Spleen (tissue), 11 donors: Measurements from ENCODE around the gene MCM7. TPM values are rescaled to one million over a fixed set of nuclear protein-coding genes. Genes with fewer than 3 reads are reported as not detected.
"Not testable (repeated sequence)": the region's sequence is repeated elsewhere in the genome, so short reads cannot be mapped to it uniquely, and the experiment has no call there.

Source experiments
- DNase-seq: peaks from one replicate; pipeline ENCODE4 v3.0.0-alpha.2; 2020
- H3K27ac ChIP-seq, 8 donors: fragments of 200-600 bp; sonication (generic) in 7 of 8; 1 replicate in 4 of 8; 2 replicates in 4 of 8; pipeline versions ENCODE4 v1.5.0 to v1.8.0; 2016 to 2021; ENCODE audit warnings: inconsistent platforms in 4 of 8, mild to moderate bottlenecking in 4 of 8, moderate library complexity in 1 of 8
- H3K27me3 ChIP-seq, 7 donors: fragments of 200-600 bp; sonication (generic) in 6 of 7; replicated peaks in 1 of 7; 1 replicate in 4 of 7; 2 replicates in 3 of 7; pipeline versions ENCODE4 v1.5.0 to v1.8.0; 2016 to 2021; ENCODE audit warnings: inconsistent platforms in 3 of 7, mild to moderate bottlenecking in 1 of 7
- H3K36me3 ChIP-seq, 6 donors: fragments of 200-600 bp; sonication (generic) in 5 of 6; 1 replicate in 4 of 6; 2 replicates in 2 of 6; pipeline versions ENCODE4 v1.5.0 to v1.8.0; 2016 to 2021; ENCODE audit warnings: inconsistent platforms in 2 of 6
- H3K4me1 ChIP-seq, 6 donors: fragments of 200-600 bp; sonication (generic) in 5 of 6; 1 replicate in 3 of 6; 2 replicates in 3 of 6; pipeline versions ENCODE4 v1.5.0 to v1.8.0; 2016 to 2021; ENCODE audit warnings: inconsistent platforms in 3 of 6
- H3K4me3 ChIP-seq, 8 donors: fragments of 200-600 bp; sonication (generic) in 7 of 8; 1 replicate in 4 of 8; 2 replicates in 4 of 8; pipeline versions ENCODE4 v1.5.0 to v1.8.0; 2016 to 2021; ENCODE audit warnings: inconsistent platforms in 4 of 8, mild to moderate bottlenecking in 4 of 8, moderate library complexity in 2 of 8
- H3K9me3 ChIP-seq, 8 donors: fragments of 200-600 bp; sonication (generic) in 7 of 8; 1 replicate in 4 of 8; 2 replicates in 4 of 8; pipeline versions ENCODE4 v1.5.0 to v1.8.0; 2016 to 2021; ENCODE audit warnings: inconsistent platforms in 4 of 8
- POLR2A ChIP-seq, 3 donors: fragments of 450-650 bp; IDR thresholded peaks; one replicate each; pipeline ENCODE4 v1.5.1; 2017; ENCODE audit warnings: antibody characterized with exemption in 3 of 3, mild to moderate bottlenecking in 1 of 3
- POLR2AphosphoS5 ChIP-seq, 3 donors: sonication (generic); formaldehyde crosslinking; IDR thresholded peaks; one replicate each; pipeline ENCODE4 v1.5.1; 2017; ENCODE audit warnings: antibody characterized with exemption in 3 of 3
- WGBS, 5 donors: extraction: QIAGEN DNeasy Blood & Tissue Kit in 3 of 5; methylation state at CpG; one replicate each; pipeline versions ENCODE4 v1.1.5 to v1.1.7; 2013 to 2018; 5-methylcytosine and 5-hydroxymethylcytosine counted together
- intact Hi-C: fragments of 100-400 bp; cut with DNase I; formaldehyde crosslinking; loops from one replicate; pipeline ENCODE4 v1.15.0; 2023; ENCODE audit warnings: low total_unique reads
- polyA plus RNA-seq, 3 donors: library from polyadenylated mRNA; stranded (reverse); fragments of 200-250 nt; gene quantifications; one replicate each; pipeline ENCODE4 v1.2.1, GENCODE V29; 2013
- total RNA-seq, 7 donors: library from RNA; depleted of rRNA in 3 of 7; stranded (reverse); fragments of >200 nt in 3 of 7; fragmentation: NEBNext Ultra II Directional in 4 of 7; extraction: Animal tissue kit (Norgen Biotek cat#: 25700) in 4 of 7; gene quantifications; one replicate each; pipeline versions ENCODE4 v1.1.0 to v1.2.1, GENCODE V29; 2016 to 2021
- TF ChIP-seq, protein P1 (sequence below), 11 experiments: fragments of 200-600 bp in 7 of 11; fragments of 450-650 bp in 4 of 11; sonication (generic) in 4 of 11; IDR thresholded peaks in 8 of 11; conservative IDR thresholded peaks in 3 of 11; 1 replicate in 7 of 11; 2 replicates in 4 of 11; pipeline versions ENCODE4 v1.4.0 to v1.8.0; 2016 to 2021; ENCODE audit warnings: antibody characterized with exemption in 11 of 11, inconsistent platforms in 4 of 11, mild to moderate bottlenecking in 1 of 11
- donor health status: healthy with polysubstance abuse.
- donor health status: DM: no; HTN: no; CAD: no; lungs with moderate emphysema.
- donor health status: DM: no; HTN: no; CAD: no.
- donor health status: Bipolar disorder and iron deficiency.
- donor health status: healthy.
- donor health status: DM: no; HTN: no; CAD: no.
- donor health status: DM: yes; HTN: yes; CAD: no.

MCM7 gene
- total and polyA plus RNA-seq, 10 donors: 49.5 to 92.7 (median 68.5) TPM

DNA sequence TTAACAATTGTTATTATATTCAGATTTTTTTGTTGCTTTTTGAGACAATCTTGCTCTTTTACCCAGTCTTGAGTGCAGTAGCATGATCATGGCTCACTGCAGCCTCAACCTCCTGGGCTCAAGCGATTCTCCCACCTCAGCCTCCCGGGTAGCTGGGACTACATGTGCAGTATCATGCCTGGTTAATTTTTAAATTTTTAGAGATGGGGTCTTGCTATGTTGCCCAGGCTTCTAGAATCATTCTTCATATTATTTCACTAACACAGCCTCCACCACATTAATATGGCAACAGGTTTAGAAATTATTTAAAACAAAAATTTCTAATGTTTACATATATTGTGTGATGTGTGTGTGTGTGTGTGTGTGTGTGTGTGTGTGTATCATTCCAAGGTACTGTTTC is 46.1 kb upstream of the MCM7 start:
- intact Hi-C loops: no loop called here
- no peak overlapping the region for H3K4me3 ChIP-seq
- 93 to 98% (median 98%) methylated on average over 2 of the region's 2 CpGs for WGBS, 5 donors
- DNase-seq: no peak
- TF ChIP-seq, protein P1, sequence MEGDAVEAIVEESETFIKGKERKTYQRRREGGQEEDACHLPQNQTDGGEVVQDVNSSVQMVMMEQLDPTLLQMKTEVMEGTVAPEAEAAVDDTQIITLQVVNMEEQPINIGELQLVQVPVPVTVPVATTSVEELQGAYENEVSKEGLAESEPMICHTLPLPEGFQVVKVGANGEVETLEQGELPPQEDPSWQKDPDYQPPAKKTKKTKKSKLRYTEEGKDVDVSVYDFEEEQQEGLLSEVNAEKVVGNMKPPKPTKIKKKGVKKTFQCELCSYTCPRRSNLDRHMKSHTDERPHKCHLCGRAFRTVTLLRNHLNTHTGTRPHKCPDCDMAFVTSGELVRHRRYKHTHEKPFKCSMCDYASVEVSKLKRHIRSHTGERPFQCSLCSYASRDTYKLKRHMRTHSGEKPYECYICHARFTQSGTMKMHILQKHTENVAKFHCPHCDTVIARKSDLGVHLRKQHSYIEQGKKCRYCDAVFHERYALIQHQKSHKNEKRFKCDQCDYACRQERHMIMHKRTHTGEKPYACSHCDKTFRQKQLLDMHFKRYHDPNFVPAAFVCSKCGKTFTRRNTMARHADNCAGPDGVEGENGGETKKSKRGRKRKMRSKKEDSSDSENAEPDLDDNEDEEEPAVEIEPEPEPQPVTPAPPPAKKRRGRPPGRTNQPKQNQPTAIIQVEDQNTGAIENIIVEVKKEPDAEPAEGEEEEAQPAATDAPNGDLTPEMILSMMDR (IDR thresholded peaks at IDR 0.05 in 8 of 11, conservative IDR thresholded peaks at IDR 0.05 in 3 of 11): no peak
- TF ChIP-seq POLR2AphosphoS5 (IDR thresholded peaks at IDR 0.05) (no peak), POLR2A (IDR thresholded peaks at IDR 0.05) (no peak)
- no peaks in the 10 kb centered on the region for H3K27me3 ChIP-seq
- H3K9me3 ChIP-seq: no peaks in the 10 kb centered on the region
- peaks cover 23 to 46% (median 38%) of the 10 kb centered on the region in 6 donors for H3K4me1 ChIP-seq
- peak overlapping the region in 1 of 8 donors; percentile 97 for H3K27ac ChIP-seq
- peaks cover 0 to 20% (median 2%) of the 10 kb centered on the region in 6 donors for H3K36me3 ChIP-seq

DNA sequence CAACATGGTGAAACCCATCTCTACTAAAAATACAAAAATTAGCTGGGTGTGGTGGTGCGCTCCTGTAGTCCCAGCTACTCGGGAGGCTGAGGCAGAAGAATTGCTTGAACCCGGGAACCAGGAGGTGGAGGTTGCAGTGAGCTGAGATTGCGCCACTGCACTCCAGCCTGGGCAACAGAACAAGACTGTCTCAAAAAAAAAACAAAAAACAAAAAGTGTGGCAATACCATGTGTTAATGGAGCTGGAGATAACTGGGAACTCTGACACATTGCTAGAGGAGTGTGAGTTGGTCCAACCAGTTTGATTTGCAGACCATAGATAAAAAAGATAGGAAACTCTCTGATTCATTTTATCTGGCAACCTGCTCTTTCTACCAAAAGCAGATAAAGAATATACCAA is 45.2 kb upstream of the MCM7 start:
- peaks cover 0 to 11% (median 2%) of the 10 kb centered on the region in 6 donors for H3K36me3 ChIP-seq
- intact Hi-C loops, H3K27ac ChIP-seq, DNase-seq, H3K4me3 ChIP-seq, H3K27me3 ChIP-seq, H3K9me3 ChIP-seq: not testable (repeated sequence)
- peaks cover 15 to 46% (median 34%) of the 10 kb centered on the region in 6 donors for H3K4me1 ChIP-seq
- 78 to 92% (median 87%) methylated on average over 4 of the region's 4 CpGs for WGBS, 5 donors

DNA sequence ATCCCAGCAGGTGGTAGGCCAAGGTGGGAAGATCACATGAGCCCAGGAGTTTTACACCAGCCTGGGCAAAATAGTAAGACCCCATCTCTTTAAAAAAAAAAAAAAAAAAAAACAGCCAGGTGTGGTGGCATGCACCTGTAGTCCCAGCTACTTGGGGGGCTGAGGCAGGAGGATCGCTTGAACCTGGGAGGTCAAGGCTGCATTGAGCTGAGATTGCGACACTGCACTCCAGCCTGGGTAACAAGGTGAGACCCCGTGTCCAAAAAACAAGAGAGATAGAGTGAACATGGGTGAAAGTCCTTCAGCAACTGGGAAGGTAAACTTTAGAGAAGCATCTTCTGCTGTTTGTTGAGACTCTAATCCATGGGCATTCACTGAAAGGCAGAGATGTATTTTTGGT is 41.3 kb upstream of the MCM7 start:
- 90 to 99% (median 94%) methylated on average over 3 of the region's 3 CpGs for WGBS, 5 donors
- H3K36me3 ChIP-seq: no peaks in the 10 kb centered on the region
- peak overlapping the region in 2 of 8 donors; percentile 64 to 79 for H3K27ac ChIP-seq
- H3K4me1 ChIP-seq: peaks cover 0 to 30% (median 12%) of the 10 kb centered on the region in 6 donors
- TF ChIP-seq, protein P1 (IDR thresholded peaks at IDR 0.05 in 8 of 11, conservative IDR thresholded peaks at IDR 0.05 in 3 of 11): no peak
- no peak for TF ChIP-seq POLR2A (IDR thresholded peaks at IDR 0.05)
- TF ChIP-seq POLR2AphosphoS5 (IDR thresholded peaks at IDR 0.05): no peak
- H3K9me3 ChIP-seq: no peaks in the 10 kb centered on the region
- no peak overlapping the region for H3K4me3 ChIP-seq
- H3K27me3 ChIP-seq: no peaks in the 10 kb centered on the region
- intact Hi-C loops: no loop called here
- no peak for DNase-seq

DNA sequence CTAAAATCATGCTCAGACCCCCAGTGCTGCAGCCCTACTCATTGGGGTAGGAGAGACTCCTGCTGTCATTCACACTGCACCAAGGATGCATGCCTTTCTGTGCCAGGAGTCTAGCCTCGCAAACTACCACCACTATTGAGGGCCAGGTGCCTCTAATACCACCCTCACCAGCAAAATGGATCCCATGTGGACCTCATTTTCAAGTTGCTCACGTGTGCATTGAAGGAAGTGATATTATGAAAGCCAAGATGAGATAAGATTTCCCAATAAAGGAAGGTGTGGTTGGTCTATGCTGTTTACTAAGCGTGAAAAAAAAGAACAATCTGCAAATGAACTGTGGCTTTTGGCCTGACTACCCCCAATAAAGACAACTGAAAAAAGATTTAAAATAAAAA is 40.4 kb upstream of the MCM7 start:
- TF ChIP-seq, protein P1 (IDR thresholded peaks at IDR 0.05 in 8 of 11, conservative IDR thresholded peaks at IDR 0.05 in 3 of 11): no peak
- TF ChIP-seq POLR2AphosphoS5 (IDR thresholded peaks at IDR 0.05) (no peak), POLR2A (IDR thresholded peaks at IDR 0.05) (no peak)
- Histone ChIP-seq H3K27ac (peak overlapping the region in 4 of 8 donors; percentile 36 to 79 (median 56)), H3K36me3 (no peaks in the 10 kb centered on the region), H3K9me3 (no peaks in the 10 kb centered on the region), H3K27me3 (no peaks in the 10 kb centered on the region), H3K4me3 (peak overlapping the region in 1 of 8 donors; percentile 11), H3K4me1 (peaks cover 0 to 30% (median 12%) of the 10 kb centered on the region in 6 donors)
- 41 to 54% (median 49%) methylated on average over 3 of the region's 3 CpGs for WGBS, 5 donors
- DNase-seq: no peak
- intact Hi-C loops: no loop called here
